Measurements from ENCODE around the gene DMAC2L. TPM values are rescaled to one million over a fixed set of nuclear protein-coding genes. Genes with fewer than 3 reads are reported as not detected.
A peak's percentile ranks its signal among the peaks of the same experiment; 100 is the strongest.

Gene DMAC2L
- total and polyA plus RNA-seq, 2 experiments from 2014 or later, result 10.8 to 12.5 TPM

DNA sequence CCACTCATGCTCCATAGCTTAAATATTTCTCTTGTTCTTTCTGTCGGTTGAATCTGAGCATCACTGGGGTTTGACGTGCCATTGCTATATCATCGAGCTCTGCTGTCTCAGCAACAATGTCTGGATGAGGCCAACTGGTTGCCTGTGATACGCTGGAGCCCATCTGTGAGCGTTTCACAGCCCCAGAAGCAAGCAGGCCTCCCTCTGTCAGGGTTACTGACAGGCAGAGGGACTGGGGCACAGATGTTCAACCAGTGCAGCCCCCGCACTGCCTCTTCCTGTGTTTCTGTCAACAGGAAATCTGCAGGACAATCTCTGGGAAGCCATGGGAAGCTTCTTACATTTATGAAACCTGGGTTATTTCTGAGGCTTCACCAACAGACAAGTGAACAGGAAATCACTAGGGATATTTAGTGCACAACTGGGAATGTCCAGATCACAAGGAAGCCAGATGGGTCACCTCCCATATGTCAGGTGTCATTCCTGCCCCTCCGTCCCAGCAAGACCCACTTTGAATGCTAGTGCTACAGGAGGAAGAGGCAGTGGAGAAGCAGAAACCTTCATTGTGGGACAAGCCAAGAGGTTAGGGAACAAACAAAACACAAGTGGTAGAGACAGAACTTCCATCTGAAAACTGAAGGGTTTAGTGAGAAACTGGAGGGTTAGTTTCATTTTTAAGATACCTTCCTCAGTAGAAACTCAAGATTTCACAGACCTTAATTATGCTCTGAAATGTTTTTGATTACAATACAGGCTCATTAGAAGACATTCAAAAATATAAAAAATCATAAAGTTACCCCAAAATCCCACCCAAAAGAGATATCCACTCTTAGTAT is 24.1 kb downstream of the DMAC2L start:
- no peaks in the 10 kb centered on the region for H3K79me2 ChIP-seq
- DNase-seq (ENCODE audit: low spot score), result no peak
- no peaks in the 10 kb centered on the region for H3K9me3 ChIP-seq (ENCODE audit: low read depth)
- peak overlapping the region; percentile 38 for H3K4me2 ChIP-seq
- WGBS (ENCODE audit: low lambda C conversion rate, missing lambda C conversion rate), result 58% methylated on average over 7 of the region's 7 CpGs
- no peaks in the 10 kb centered on the region for H4K20me1 ChIP-seq (ENCODE audit: insufficient read depth, poor library complexity, severe bottlenecking)
- H3K36me3 ChIP-seq (replicated peaks; ENCODE audit: insufficient read depth, low read depth), result no peaks in the 10 kb centered on the region
- H2AFZ ChIP-seq, result peak overlapping the region; percentile 63
- no peaks in the 10 kb centered on the region for H3K27me3 ChIP-seq
- TF ChIP-seq CTCF (IDR thresholded peaks at IDR 0.05; ENCODE audit: poor library complexity) (no peak), EZH2phosphoT487 (IDR thresholded peaks at IDR 0.05; ENCODE audit: low read depth, severe bottlenecking, unreplicated experiment) (no peak), EZH2 (IDR thresholded peaks at IDR 0.05; ENCODE audit: borderline replicate concordance) (no peak)
- H3K4me1 ChIP-seq (ENCODE audit: insufficient read depth), result peaks cover 33% of the 10 kb centered on the region
- H3K4me3 ChIP-seq, result no peak overlapping the region
- H3K27ac ChIP-seq, result peak overlapping the region; percentile 81
- no peaks in the 10 kb centered on the region for H3K9me2 ChIP-seq (replicated peaks; ENCODE audit: insufficient read depth)

- no peak overlapping the region for H3K4me3 ChIP-seq
- no peaks in the 10 kb centered on the region for H3K9me2 ChIP-seq (replicated peaks; ENCODE audit: insufficient read depth)
- H3K9me3 ChIP-seq (ENCODE audit: low read depth), result no peaks in the 10 kb centered on the region
- H3K27ac ChIP-seq, result no peak overlapping the region
- H3K27me3 ChIP-seq, result no peaks in the 10 kb centered on the region
- no peak overlapping the region for H2AFZ ChIP-seq
- no peaks in the 10 kb centered on the region for H3K79me2 ChIP-seq
- H3K36me3 ChIP-seq (replicated peaks; ENCODE audit: insufficient read depth, low read depth), result no peaks in the 10 kb centered on the region
- 59% methylated on average over 2 of the region's 2 CpGs for WGBS (ENCODE audit: low lambda C conversion rate, missing lambda C conversion rate)
- TF ChIP-seq CTCF (IDR thresholded peaks at IDR 0.05; ENCODE audit: poor library complexity), result no peak
- no peak for TF ChIP-seq EZH2phosphoT487 (IDR thresholded peaks at IDR 0.05; ENCODE audit: low read depth, severe bottlenecking, unreplicated experiment)
- no peak for TF ChIP-seq EZH2 (IDR thresholded peaks at IDR 0.05; ENCODE audit: borderline replicate concordance)
- H4K20me1 ChIP-seq (ENCODE audit: insufficient read depth, poor library complexity, severe bottlenecking), result no peaks in the 10 kb centered on the region
- no peak for DNase-seq (ENCODE audit: low spot score)
- peaks cover 44% of the 10 kb centered on the region for H3K4me1 ChIP-seq (ENCODE audit: insufficient read depth)
- peak overlapping the region; percentile 32 for H3K4me2 ChIP-seq
These were observed 26.5 kb downstream of the DMAC2L start for GRCh38 chr14:50338587-50338986.

DNA sequence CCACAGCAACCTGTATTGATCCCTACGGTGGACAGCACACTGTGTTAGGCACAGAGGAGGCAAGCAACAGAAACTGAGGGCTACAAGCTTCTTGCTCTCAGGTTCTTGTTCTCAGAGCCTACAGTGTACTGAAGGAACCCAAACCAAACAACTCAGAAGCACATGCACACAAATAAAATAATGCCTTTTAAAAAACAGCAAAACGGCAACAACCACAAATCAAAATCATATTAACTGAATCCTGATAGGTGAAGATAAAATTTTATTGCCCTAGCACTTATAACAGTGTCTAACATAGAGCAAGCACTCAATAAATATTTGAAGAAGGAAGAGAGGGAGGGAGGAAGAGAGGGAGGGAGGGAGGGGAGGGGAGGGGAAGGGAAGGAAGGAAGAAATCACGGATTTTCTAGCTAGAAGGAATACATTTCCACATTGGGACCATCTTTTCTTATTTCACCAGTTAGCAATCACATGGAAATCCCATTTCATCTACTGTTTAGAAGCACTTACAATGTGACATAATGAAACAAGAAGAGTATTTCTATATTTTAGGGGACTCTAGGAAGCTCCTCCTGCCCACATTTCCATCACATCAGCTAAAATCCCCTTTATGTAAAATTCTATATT is 27.2 kb downstream of the DMAC2L start:
- H4K20me1 ChIP-seq (ENCODE audit: insufficient read depth, poor library complexity, severe bottlenecking), result no peaks in the 10 kb centered on the region
- H3K27me3 ChIP-seq, result no peaks in the 10 kb centered on the region
- H3K27ac ChIP-seq, result peak overlapping the region; percentile 67
- no peak for DNase-seq (ENCODE audit: low spot score)
- peaks cover 44% of the 10 kb centered on the region for H3K4me1 ChIP-seq (ENCODE audit: insufficient read depth)
- H3K9me2 ChIP-seq (replicated peaks; ENCODE audit: insufficient read depth), result no peaks in the 10 kb centered on the region
- WGBS (ENCODE audit: low lambda C conversion rate, missing lambda C conversion rate), result 27% methylated on average over 2 of the region's 3 CpGs
- no peaks in the 10 kb centered on the region for H3K9me3 ChIP-seq (ENCODE audit: low read depth)
- no peak for TF ChIP-seq EZH2phosphoT487 (IDR thresholded peaks at IDR 0.05; ENCODE audit: low read depth, severe bottlenecking, unreplicated experiment)
- no peak for TF ChIP-seq CTCF (IDR thresholded peaks at IDR 0.05; ENCODE audit: poor library complexity)
- TF ChIP-seq EZH2 (IDR thresholded peaks at IDR 0.05; ENCODE audit: borderline replicate concordance), result no peak
- no peak overlapping the region for H3K4me3 ChIP-seq
- no peak overlapping the region for H2AFZ ChIP-seq
- no peaks in the 10 kb centered on the region for H3K36me3 ChIP-seq (replicated peaks; ENCODE audit: insufficient read depth, low read depth)
- H3K79me2 ChIP-seq, result no peaks in the 10 kb centered on the region
- peak overlapping the region; percentile 32 for H3K4me2 ChIP-seq

Data from hepatocyte (in vitro differentiated cells).